Kidney epithelial cell (primary cell): ENCODE measurements around the gene FAM120B. TPM values are rescaled to one million over a fixed set of nuclear protein-coding genes. Genes with fewer than 3 reads are reported as not detected.
"Not testable (repeated sequence)": the region's sequence is repeated elsewhere in the genome, so short reads cannot be mapped to it uniquely, and the experiment has no call there.

Experiments
- DNase-seq: peaks from one replicate; pipeline ENCODE4 v3.0.0-alpha.2; 2010; ENCODE audit warnings: low read depth
- H3K27me3 ChIP-seq: 2 replicates; pipeline ENCODE4 v1.6.0; 2011; ENCODE audit warnings: low read length; ENCODE audit not compliant: control insufficient read depth, insufficient read depth
- H3K36me3 ChIP-seq: 2 replicates; pipeline ENCODE4 v1.5.1; 2011; ENCODE audit warnings: low read length; ENCODE audit not compliant: control insufficient read depth, insufficient read depth
- H3K4me3 ChIP-seq: 2 replicates; pipeline ENCODE4 v1.5.1; 2011; ENCODE audit warnings: low read depth, mild to moderate bottlenecking, control low read depth, low read length
- total RNA-seq: library from RNA; depleted of rRNA; stranded (reverse); fragments of >200 nt; gene quantifications from 2 replicates; pipeline ENCODE4 v1.2.3, GENCODE V29; 2015
- TF ChIP-seq, protein P1 (sequence below): IDR thresholded peaks from 2 replicates; pipeline ENCODE4 v1.5.1; 2011; ENCODE audit warnings: mild to moderate bottlenecking, moderate library complexity, low read length, control low read depth, inconsistent platforms; ENCODE audit not compliant: insufficient read depth, poor library complexity, severe bottlenecking

FAM120B gene
- total RNA-seq, 1 donor from 2014 or later, result 12.4 TPM

DNA sequence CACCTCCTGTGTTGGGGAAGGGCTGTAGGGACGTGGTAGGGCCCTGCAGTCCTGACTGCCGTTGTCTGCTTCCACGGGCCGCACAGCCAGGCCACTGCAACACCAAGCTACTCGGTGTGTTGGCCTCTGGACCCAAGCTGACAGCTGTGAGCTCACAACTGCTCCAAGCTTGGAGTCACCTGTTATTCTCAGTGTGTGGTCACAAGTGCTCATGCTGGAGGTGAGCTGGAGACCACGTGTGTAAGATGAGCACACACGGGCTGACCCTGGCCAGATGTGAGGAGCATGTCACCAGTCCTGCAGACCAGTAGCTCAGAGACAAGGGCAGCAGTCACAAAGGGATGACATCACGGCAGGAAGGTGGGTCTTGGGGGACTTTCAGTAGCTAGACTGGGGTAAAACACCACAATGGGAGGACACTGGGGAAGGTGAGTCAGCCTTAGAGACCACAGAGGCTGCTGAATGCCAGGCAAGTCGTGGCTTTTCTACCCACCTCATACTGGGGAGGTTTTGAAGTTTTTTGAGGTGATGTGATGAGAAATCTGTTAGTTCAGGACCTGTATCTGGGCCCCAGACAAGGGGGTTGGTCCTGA, 87.3 kb downstream of the FAM120B start:
- Histone ChIP-seq H3K36me3 (peaks cover 6% of the 10 kb centered on the region), H3K4me3 (no peak overlapping the region), H3K27me3 (no peaks in the 10 kb centered on the region)
- TF ChIP-seq, protein P1, sequence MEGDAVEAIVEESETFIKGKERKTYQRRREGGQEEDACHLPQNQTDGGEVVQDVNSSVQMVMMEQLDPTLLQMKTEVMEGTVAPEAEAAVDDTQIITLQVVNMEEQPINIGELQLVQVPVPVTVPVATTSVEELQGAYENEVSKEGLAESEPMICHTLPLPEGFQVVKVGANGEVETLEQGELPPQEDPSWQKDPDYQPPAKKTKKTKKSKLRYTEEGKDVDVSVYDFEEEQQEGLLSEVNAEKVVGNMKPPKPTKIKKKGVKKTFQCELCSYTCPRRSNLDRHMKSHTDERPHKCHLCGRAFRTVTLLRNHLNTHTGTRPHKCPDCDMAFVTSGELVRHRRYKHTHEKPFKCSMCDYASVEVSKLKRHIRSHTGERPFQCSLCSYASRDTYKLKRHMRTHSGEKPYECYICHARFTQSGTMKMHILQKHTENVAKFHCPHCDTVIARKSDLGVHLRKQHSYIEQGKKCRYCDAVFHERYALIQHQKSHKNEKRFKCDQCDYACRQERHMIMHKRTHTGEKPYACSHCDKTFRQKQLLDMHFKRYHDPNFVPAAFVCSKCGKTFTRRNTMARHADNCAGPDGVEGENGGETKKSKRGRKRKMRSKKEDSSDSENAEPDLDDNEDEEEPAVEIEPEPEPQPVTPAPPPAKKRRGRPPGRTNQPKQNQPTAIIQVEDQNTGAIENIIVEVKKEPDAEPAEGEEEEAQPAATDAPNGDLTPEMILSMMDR, result no peak
- no peak for DNase-seq

DNA sequence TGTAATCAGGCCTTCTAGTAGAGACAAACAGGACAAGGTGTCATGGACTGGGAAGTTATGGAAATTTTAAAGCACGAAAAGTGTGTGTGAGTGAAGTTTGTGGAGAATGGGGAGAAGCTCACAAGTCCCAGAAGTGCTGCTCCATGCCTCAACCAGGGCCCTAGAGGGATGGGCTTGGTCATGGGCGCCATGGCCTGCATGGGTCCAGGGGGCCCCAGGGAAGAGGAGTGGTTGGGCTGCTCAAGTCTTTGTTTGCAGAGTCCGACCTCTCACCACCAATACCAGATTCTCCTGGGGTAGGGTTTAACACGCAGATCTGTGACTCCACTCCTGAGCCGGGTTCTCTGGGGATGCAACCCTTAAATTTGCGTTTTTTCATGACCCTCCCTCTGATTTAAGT, 88.4 kb downstream of the FAM120B start:
- H3K4me3 ChIP-seq, result no peak overlapping the region
- TF ChIP-seq, protein P1, result no peak
- DNase-seq, result no peak
- peaks cover 6% of the 10 kb centered on the region for H3K36me3 ChIP-seq
- H3K27me3 ChIP-seq, result no peaks in the 10 kb centered on the region

DNA sequence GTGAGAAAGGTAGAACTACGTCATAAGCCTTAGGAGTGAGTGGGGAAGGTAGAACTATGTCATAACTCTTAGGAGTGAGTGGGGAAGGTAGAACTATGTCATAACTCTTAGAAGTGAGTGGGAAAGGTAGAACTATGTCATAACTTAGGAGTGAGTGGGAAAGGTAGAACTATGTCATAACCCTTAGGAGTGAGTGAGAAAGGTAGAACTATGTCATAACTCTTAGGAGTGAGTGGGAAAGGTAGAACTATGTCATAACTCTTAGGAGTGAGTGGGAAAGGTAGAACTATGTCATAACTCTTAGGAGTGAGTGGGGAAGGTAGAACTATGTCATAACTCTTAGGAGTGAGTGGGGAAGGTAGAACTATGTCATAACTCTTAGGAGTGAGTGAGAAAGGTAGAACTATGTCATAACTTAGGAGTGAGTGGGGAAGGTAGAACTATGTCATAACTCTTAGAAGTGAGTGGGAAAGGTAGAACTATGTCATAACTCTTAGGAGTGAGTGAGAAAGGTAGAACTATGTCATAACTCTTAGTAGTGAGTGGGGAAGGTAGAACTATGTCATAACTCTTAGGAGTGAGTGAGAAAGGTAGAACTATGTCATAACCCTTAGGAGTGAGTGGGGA, 92.3 kb downstream of the FAM120B start:
- not testable (repeated sequence) for H3K27me3 ChIP-seq, H3K4me3 ChIP-seq, DNase-seq, H3K36me3 ChIP-seq

DNA sequence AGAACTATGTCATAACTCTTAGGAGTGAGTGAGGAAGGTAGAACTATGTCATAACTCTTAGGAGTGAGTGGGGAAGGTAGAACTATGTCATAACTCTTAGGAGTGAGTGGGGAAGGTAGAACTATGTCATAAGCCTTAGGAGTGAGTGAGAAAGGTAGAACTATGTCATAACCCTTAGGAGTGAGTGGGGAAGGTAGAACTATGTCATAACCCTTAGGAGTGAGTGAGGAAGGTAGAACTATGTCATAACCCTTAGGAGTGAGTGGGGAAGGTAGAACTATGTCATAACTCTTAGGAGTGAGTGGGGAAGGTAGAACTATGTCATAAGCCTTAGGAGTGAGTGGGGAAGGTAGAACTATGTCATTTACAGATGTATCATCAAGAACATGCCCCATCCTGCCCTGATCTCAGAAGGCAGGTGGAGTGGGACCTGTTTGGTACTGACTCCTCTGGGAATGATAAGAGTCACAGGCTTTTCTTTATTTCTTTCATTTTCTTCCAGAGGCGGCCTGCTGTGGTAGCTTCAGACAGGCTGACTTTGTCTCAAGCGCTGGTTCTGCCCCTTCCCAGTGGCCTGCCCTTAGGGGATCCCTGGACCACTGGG, 93.5 kb downstream of the FAM120B start:
- DNase-seq, H3K36me3 ChIP-seq: not testable (repeated sequence)

DNA sequence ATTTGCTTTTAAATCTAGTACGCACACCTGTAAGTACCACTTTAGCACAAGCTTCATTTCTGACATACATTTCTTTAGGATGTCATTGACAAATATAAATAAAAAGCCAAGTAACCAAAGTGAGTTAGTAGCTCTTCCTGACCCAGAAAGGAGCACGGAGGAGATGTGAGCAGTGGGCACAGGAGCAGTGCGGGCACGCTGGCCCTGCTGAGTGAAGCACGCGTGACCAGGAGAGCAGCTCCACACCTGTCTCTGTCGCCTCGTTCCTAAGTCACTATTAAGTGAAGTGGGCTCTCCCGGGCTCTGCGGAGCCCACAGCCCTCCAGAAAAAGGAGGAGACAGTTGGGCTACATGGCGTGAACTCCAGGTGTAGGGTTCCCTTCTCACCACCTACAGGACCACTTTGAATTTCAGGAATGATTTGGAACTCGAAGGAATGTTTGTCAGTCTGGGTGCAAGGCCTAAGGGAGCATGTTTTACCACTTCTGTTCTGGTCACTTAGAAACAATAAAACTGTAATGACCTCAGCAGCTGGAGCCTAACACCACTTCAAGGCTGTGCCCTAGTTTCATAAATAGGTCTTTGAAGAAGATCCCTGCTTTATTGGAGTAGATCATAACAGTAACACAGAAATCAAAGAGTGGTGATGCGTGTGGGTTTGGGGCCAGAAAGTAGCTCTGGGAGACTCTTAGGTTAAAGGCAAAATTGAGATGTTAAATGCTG, 95.9 kb downstream of the FAM120B start:
- TF ChIP-seq, protein P1, result no peak
- no peaks in the 10 kb centered on the region for H3K27me3 ChIP-seq
- H3K4me3 ChIP-seq, result no peak overlapping the region
- DNase-seq, result no peak
- peaks cover 5% of the 10 kb centered on the region for H3K36me3 ChIP-seq

More for the DNA sequence above, 93.5 kb downstream of the FAM120B start:
- not testable (repeated sequence) for H3K4me3 ChIP-seq, H3K27me3 ChIP-seq

DNA sequence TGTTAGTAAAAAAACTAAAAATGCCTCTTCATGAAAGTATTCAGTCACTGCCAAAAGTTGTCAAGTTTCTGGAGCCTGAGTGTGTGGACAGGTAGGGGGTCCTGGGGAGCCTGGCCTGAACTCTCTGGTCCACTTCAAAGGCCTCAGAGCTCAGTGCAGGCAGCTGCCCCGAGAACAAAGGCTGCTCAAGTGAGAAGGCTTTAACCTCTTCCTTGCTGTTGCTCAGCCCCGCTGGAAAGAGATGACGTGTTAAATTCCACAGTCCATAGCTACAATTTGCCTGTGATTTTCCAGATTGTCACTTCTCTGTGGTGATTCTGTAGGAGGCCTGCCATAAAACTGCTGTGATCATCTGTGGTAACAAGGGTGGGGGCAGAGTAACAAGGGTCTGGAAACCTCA, 96.9 kb downstream of the FAM120B start:
- Histone ChIP-seq H3K36me3 (peaks cover 4% of the 10 kb centered on the region), H3K4me3 (no peak overlapping the region), H3K27me3 (no peaks in the 10 kb centered on the region)
- no peak for DNase-seq
- TF ChIP-seq, protein P1, result no peak
